ENCODE data around the gene SLC6A3.

DNA sequence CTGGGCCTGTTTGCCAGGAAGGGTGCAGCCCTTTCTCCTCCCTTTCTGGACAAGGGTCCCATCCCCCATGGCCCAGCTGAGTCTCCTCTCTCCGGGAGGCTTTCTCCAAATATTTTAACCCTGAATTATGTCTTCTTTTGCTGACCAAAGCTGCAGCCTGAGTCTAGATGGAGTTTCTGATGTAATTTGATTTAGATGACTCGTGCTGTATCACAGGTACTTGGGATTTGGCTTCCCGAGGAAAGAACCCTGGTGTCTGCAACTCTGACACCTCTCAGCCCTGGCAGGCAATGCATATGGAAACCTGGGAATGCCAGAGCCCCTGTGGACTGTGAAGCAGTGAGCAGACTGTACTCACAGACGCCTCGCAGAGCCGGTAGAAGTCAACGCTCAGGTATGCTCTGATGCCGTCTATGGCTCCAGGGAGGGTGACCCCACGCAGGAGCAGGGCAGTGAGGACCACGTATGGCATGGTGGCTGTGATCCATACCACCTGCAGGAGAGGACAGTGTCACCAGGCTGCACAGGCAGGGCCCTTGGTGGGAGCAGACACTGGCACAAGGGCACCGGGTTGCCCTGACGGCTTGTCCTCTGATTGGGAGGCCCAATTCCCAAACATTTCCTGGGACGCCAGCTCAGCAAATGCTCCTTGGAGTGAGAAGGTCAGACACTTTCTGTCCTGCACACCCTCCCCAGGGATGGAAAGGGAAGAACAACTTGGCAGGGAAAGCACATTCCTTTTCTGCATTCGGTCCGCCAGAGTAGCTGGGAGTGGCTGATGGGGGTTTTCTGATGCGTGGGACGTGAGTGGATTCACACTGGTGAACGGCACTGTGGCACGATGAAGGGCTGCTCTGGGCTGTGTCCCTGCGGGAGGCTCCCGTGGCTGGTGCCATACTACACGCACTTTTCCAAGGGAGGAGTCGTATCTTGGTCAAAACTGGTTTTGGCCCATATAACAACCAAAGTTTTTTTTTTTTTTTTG lies 24.7 kb downstream of the SLC6A3 start:
- TF ChIP-seq POLR2AphosphoS5 (IDR thresholded peaks at IDR 0.05; ENCODE audit: low read depth, low read length) (no peak), SIN3A (IDR thresholded peaks at IDR 0.05; ENCODE audit: borderline replicate concordance, insufficient read depth, low read length) (no peak)
- TF ChIP-seq, protein P1, sequence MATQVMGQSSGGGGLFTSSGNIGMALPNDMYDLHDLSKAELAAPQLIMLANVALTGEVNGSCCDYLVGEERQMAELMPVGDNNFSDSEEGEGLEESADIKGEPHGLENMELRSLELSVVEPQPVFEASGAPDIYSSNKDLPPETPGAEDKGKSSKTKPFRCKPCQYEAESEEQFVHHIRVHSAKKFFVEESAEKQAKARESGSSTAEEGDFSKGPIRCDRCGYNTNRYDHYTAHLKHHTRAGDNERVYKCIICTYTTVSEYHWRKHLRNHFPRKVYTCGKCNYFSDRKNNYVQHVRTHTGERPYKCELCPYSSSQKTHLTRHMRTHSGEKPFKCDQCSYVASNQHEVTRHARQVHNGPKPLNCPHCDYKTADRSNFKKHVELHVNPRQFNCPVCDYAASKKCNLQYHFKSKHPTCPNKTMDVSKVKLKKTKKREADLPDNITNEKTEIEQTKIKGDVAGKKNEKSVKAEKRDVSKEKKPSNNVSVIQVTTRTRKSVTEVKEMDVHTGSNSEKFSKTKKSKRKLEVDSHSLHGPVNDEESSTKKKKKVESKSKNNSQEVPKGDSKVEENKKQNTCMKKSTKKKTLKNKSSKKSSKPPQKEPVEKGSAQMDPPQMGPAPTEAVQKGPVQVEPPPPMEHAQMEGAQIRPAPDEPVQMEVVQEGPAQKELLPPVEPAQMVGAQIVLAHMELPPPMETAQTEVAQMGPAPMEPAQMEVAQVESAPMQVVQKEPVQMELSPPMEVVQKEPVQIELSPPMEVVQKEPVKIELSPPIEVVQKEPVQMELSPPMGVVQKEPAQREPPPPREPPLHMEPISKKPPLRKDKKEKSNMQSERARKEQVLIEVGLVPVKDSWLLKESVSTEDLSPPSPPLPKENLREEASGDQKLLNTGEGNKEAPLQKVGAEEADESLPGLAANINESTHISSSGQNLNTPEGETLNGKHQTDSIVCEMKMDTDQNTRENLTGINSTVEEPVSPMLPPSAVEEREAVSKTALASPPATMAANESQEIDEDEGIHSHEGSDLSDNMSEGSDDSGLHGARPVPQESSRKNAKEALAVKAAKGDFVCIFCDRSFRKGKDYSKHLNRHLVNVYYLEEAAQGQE (IDR thresholded peaks at IDR 0.05; ENCODE audit: insufficient read depth in 1 of 2, low read depth in 2 of 2, low read length in 2 of 2) = no peak
